ENCODE results near the gene RUNX2.
A peak's percentile ranks its signal among the peaks of the same experiment; 100 is the strongest.

The RUNX2 gene

GRCh38 chr6:45563041-45563440 lies 234.9 kb downstream of the RUNX2 start:
- DNase-seq = no peak

GRCh38 chr6:45563844-45564243 lies 235.7 kb downstream of the RUNX2 start:
- no peak for DNase-seq

GRCh38 chr6:45566882-45567281 lies 238.8 kb downstream of the RUNX2 start:
- DNase-seq = peak; percentile 52

- no peak for DNase-seq
Observed at GRCh38 chr6:45567879-45568278, 239.7 kb downstream of the RUNX2 start.

- DNase-seq = no peak
Observed at GRCh38 chr6:45568626-45569025, 240.5 kb downstream of the RUNX2 start.

- no peak for DNase-seq
Observed at GRCh38 chr6:45569210-45569945, 241.2 kb downstream of the RUNX2 start.

GRCh38 chr6:45571159-45571558 lies 243.0 kb downstream of the RUNX2 start:
- no peak for DNase-seq

- no peak for DNase-seq
Observed at GRCh38 chr6:45572833-45573232, 244.7 kb downstream of the RUNX2 start.

GRCh38 chr6:45574014-45574461 lies 245.9 kb downstream of the RUNX2 start:
- no peak for DNase-seq

GRCh38 chr6:45574885-45575284 lies 246.8 kb downstream of the RUNX2 start:
- DNase-seq = no peak

GRCh38 chr6:45576648-45577624 lies 248.8 kb downstream of the RUNX2 start:
- DNase-seq = no peak

GRCh38 chr6:45577836-45578504 lies 249.8 kb downstream of the RUNX2 start:
- no peak for DNase-seq

- no peak for DNase-seq
Observed at GRCh38 chr6:45584127-45584526, 256.0 kb downstream of the RUNX2 start.

GRCh38 chr6:45586216-45587171 lies 258.4 kb downstream of the RUNX2 start:
- no peak for DNase-seq

GRCh38 chr6:45587229-45588060 lies 259.3 kb downstream of the RUNX2 start:
- no peak for DNase-seq

- no peak for DNase-seq
Observed at GRCh38 chr6:45589367-45589766, 261.2 kb downstream of the RUNX2 start.

- no peak for DNase-seq
Observed at GRCh38 chr6:45590226-45590625, 262.1 kb downstream of the RUNX2 start.

GRCh38 chr6:45590696-45591184 lies 262.6 kb downstream of the RUNX2 start:
- no peak for DNase-seq

- DNase-seq = no peak
Observed at GRCh38 chr6:45591306-45591705, 263.2 kb downstream of the RUNX2 start.

- no peak for DNase-seq
Observed at GRCh38 chr6:45591890-45592289, 263.8 kb downstream of the RUNX2 start.

- no peak for DNase-seq
Observed at GRCh38 chr6:45592991-45593390, 264.9 kb downstream of the RUNX2 start.
